ENCODE data around the gene GLUD2.

- TF ChIP-seq POLR2A (IDR thresholded peaks at IDR 0.05), result no peak
- no peak for TF ChIP-seq CTCF (IDR thresholded peaks at IDR 0.05)
- TF ChIP-seq EP300 (IDR thresholded peaks at IDR 0.05), result no peak
Measured at GRCh38 chrX:121013897-121014455, 33.4 kb upstream of the GLUD2 start.
